Measurements from ENCODE around the gene CDK8. TPM values are rescaled to one million over a fixed set of nuclear protein-coding genes. Genes with fewer than 3 reads are reported as not detected.

Gene CDK8
- total and polyA plus RNA-seq, 9 of the 15 experiments (the other 6 are each of a cell fraction or from before 2014, with no cell fraction given): 11.3 to 33.7 (median 20.3) TPM

- TF ChIP-seq ZBTB40 (IDR thresholded peaks at IDR 0.05) (peak; percentile 70; the same call in 1 of the 2 replicates), ZBTB40 (CRISPR knock-in tag; IDR thresholded peaks at IDR 0.05) (no peak), SAFB (IDR thresholded peaks at IDR 0.05; ENCODE audit: borderline replicate concordance, low read depth, low read length) (no peak), RBFOX2 (IDR thresholded peaks at IDR 0.05; ENCODE audit: low read depth, low read length) (peak; percentile 76), FOXA1 (IDR thresholded peaks at IDR 0.05; ENCODE audit: borderline replicate concordance) (no peak), IRF9 (tag; IDR thresholded peaks at IDR 0.05) (no peak), GABPB2 (CRISPR knock-in tag; conservative IDR thresholded peaks at IDR 0.05) (no peak)
Observed at GRCh38 chr13:26253787-26254582, at the start of gene CDK8 (continued).

All from K562 (cell line).